RPMI7951 (cell line): ENCODE data around the gene EGLN3. TPM values are rescaled to one million over a fixed set of nuclear protein-coding genes. Genes with fewer than 3 reads are reported as not detected.
"Not testable (repeated sequence)": the region's sequence is repeated elsewhere in the genome, so short reads cannot be mapped to it uniquely, and the experiment has no call there.

ENCODE experiments used
- DNase-seq: peaks from one replicate; pipeline ENCODE4 v3.0.0-alpha.2; 2012; ENCODE audit warnings: low read depth
- total RNA-seq: library from RNA; depleted of rRNA; stranded (reverse); fragments of >200 nt; shearing (Covaris generic); gene quantifications from 2 replicates; pipeline ENCODE4 v1.2.3, GENCODE V29; 2014

Gene EGLN3
- total RNA-seq, 1 experiment from 2014 or later = 4.4 TPM

- DNase-seq = no peak
These were observed 14.5 kb downstream of the EGLN3 start for GRCh38 chr14:33936391-33936790.

GRCh38 chr14:33934938-33935337 is 15.9 kb downstream of the EGLN3 start:
- DNase-seq = no peak

GRCh38 chr14:33934043-33934750 is 16.7 kb downstream of the EGLN3 start:
- no peak for DNase-seq

GRCh38 chr14:33933386-33933933 is 17.4 kb downstream of the EGLN3 start:
- peak; percentile 31 for DNase-seq

- peak; percentile 63 for DNase-seq
These were observed 18.1 kb downstream of the EGLN3 start for GRCh38 chr14:33932576-33933345.

- DNase-seq = no peak
These were observed 18.8 kb downstream of the EGLN3 start for GRCh38 chr14:33932033-33932432.

- DNase-seq = no peak
These were observed 19.4 kb downstream of the EGLN3 start for GRCh38 chr14:33931461-33931860.

- peak; percentile 45 for DNase-seq
These were observed 20.4 kb downstream of the EGLN3 start for GRCh38 chr14:33930439-33930838.

- DNase-seq = no peak
These were observed 21.0 kb downstream of the EGLN3 start for GRCh38 chr14:33929799-33930408.

- no peak for DNase-seq
These were observed 22.0 kb downstream of the EGLN3 start for GRCh38 chr14:33928895-33929294.

GRCh38 chr14:33927944-33928343 is 22.9 kb downstream of the EGLN3 start:
- DNase-seq = no peak

GRCh38 chr14:33926967-33927366 is 23.9 kb downstream of the EGLN3 start:
- DNase-seq = not testable (repeated sequence)

GRCh38 chr14:33925946-33926345 is 24.9 kb downstream of the EGLN3 start:
- no peak for DNase-seq

GRCh38 chr14:33925235-33925634 is 25.6 kb downstream of the EGLN3 start:
- no peak for DNase-seq

GRCh38 chr14:33924566-33925100 is 26.2 kb downstream of the EGLN3 start:
- no peak for DNase-seq

GRCh38 chr14:33922125-33922524 is 28.7 kb downstream of the EGLN3 start:
- DNase-seq = no peak

- no peak for DNase-seq
These were observed 32.6 kb downstream of the EGLN3 start for GRCh38 chr14:33918256-33918655.

- DNase-seq = no peak
These were observed 33.2 kb downstream of the EGLN3 start for GRCh38 chr14:33917661-33918060.

- peak; percentile 42 for DNase-seq
These were observed 34.0 kb downstream of the EGLN3 start for GRCh38 chr14:33916663-33917565.

GRCh38 chr14:33915682-33916081 is 35.2 kb downstream of the EGLN3 start:
- no peak for DNase-seq
